ENCODE data around the gene PRXL2B. TPM values are rescaled to one million over a fixed set of nuclear protein-coding genes. Genes with fewer than 3 reads are reported as not detected.
"Not testable (repeated sequence)": the region's sequence is repeated elsewhere in the genome, so short reads cannot be mapped to it uniquely, and the experiment has no call there.

Gene PRXL2B
- polyA plus RNA-seq, 1 donor: 23.2 TPM

- DNase-seq: not testable (repeated sequence)
Observed at GRCh38 chr1:2550309-2550861, 36.2 kb upstream of the PRXL2B start.

GRCh38 chr1:2551544-2551943 lies 35.0 kb upstream of the PRXL2B start:
- not testable (repeated sequence) for DNase-seq

- DNase-seq: no peak
Observed at GRCh38 chr1:2552189-2552588, 34.4 kb upstream of the PRXL2B start.

- DNase-seq: not testable (repeated sequence)
Observed at GRCh38 chr1:2553076-2553475, 33.5 kb upstream of the PRXL2B start.

- no peak for DNase-seq
Observed at GRCh38 chr1:2553871-2554620, 32.5 kb upstream of the PRXL2B start.

GRCh38 chr1:2554621-2555387 lies 31.8 kb upstream of the PRXL2B start:
- no peak for DNase-seq

- DNase-seq: peak; percentile 54
Observed at GRCh38 chr1:2555634-2556276, 30.8 kb upstream of the PRXL2B start.

GRCh38 chr1:2556277-2556677 lies 30.3 kb upstream of the PRXL2B start, which contains the start of gene TNFRSF14:
TSS of gene TNFRSF14 (plus strand) at chr1:2556371. CDS start at chr1:2556665, 294 bp downstream.
- peak; percentile 64 for DNase-seq

- no peak for DNase-seq
Observed at GRCh38 chr1:2556678-2557481, 29.7 kb upstream of the PRXL2B start.

GRCh38 chr1:2557482-2558400 lies 28.8 kb upstream of the PRXL2B start:
- no peak for DNase-seq

GRCh38 chr1:2558420-2558819 lies 28.2 kb upstream of the PRXL2B start:
- no peak for DNase-seq

- no peak for DNase-seq
Observed at GRCh38 chr1:2558861-2559260, 27.7 kb upstream of the PRXL2B start.

GRCh38 chr1:2559509-2560298 lies 26.9 kb upstream of the PRXL2B start:
- DNase-seq: no peak

GRCh38 chr1:2560299-2561073 lies 26.1 kb upstream of the PRXL2B start:
- DNase-seq: no peak

GRCh38 chr1:2561446-2561845 lies 25.1 kb upstream of the PRXL2B start:
- DNase-seq: no peak

GRCh38 chr1:2561898-2562895 lies 24.4 kb upstream of the PRXL2B start:
- DNase-seq: no peak

- no peak for DNase-seq
Observed at GRCh38 chr1:2563205-2563604, 23.4 kb upstream of the PRXL2B start.

Data from hindlimb muscle (tissue), 1 donor.